Natural killer cell treated with Interleukin-12 subunit alpha and Interleukin-12 subunit beta and Interleukin-15 and Interleukin-18, amount 100 ng/mL, for 72 hours (primary cell): ENCODE results near the gene TMEM259. TPM values are rescaled to one million over a fixed set of nuclear protein-coding genes. Genes with fewer than 3 reads are reported as not detected.
"Not testable (repeated sequence)": the region's sequence is repeated elsewhere in the genome, so short reads cannot be mapped to it uniquely, and the experiment has no call there.

Experiments used
- ATAC-seq, 2 donors: fragments of 150-1000 bp; cut with Tn5 transposase in 1 of 2; sonication (Bioruptor Pico), chemical (Tn5 transposase) in 1 of 2; 2 replicates each; pipeline ENCODE4 v1.10.0; 2021
- DNase-seq: peaks from one replicate; pipeline ENCODE4 v3.0.0; 2022; ENCODE audit warnings: low spot score
- H3K27ac Mint-ChIP-seq, 2 donors: 1 replicate in 1 of 2; 2 replicates in 1 of 2; pipeline ENCODE4 v1.8.0; 2022; ENCODE audit warnings: mixed read lengths in 2 of 2, mild to moderate bottlenecking in 1 of 2, moderate library complexity in 1 of 2
- H3K27me3 Mint-ChIP-seq, 2 donors: 1 replicate in 1 of 2; 2 replicates in 1 of 2; pipeline ENCODE4 v1.8.0; 2022; ENCODE audit warnings: mixed read lengths in 2 of 2
- H3K36me3 Mint-ChIP-seq: one replicate; pipeline ENCODE4 v1.8.0; 2022; ENCODE audit warnings: mixed read lengths
- H3K4me1 Mint-ChIP-seq, 2 donors: 1 replicate in 1 of 2; 2 replicates in 1 of 2; pipeline ENCODE4 v1.8.0; 2022; ENCODE audit warnings: low read depth in 2 of 2, mixed read lengths in 2 of 2, mild to moderate bottlenecking in 1 of 2
- H3K4me3 Mint-ChIP-seq: one replicate; pipeline ENCODE4 v1.8.0; 2022; ENCODE audit warnings: mixed read lengths
- H3K9me3 Mint-ChIP-seq: 2 replicates; pipeline ENCODE4 v1.8.0; 2022; ENCODE audit warnings: mixed read lengths
- total RNA-seq, 2 donors: library from RNA; stranded (reverse); gene quantifications; one replicate each; pipeline ENCODE4 v1.2.3, GENCODE V29; 2022

Gene TMEM259
- total RNA-seq, 2 donors from 2014 or later: 150 to 267 TPM

- peak; percentile 99 for DNase-seq
- H3K27ac Mint-ChIP-seq: peak within 1 kb of the TSS; percentile 80 to 96
- H3K4me1 Mint-ChIP-seq: peaks cover 29 to 39% of the 10 kb centered on the region in 2 donors
- peak; percentile 97 to 98 for ATAC-seq
- H3K9me3 Mint-ChIP-seq: no peaks in the 10 kb centered on the region
- peak within 1 kb of the TSS; percentile 95 for H3K4me3 Mint-ChIP-seq
- no peaks in the 10 kb centered on the region for H3K27me3 Mint-ChIP-seq
- no peaks in the 10 kb centered on the region for H3K36me3 Mint-ChIP-seq
These were observed 18.9 kb upstream of the TMEM259 start, which contains the start of gene ABCA7 for GRCh38 chr19:1039646-1040475. ABCA7 (plus strand) TSS chr19:1040107; CDS start chr19:1041362, 1,255 bp downstream.

- DNase-seq: no peak
- no peak for ATAC-seq
- Mint-ChIP-seq H3K4me1 (peaks cover 29 to 39% of the 10 kb centered on the region in 2 donors), H3K27me3 (no peaks in the 10 kb centered on the region), H3K9me3 (no peaks in the 10 kb centered on the region), H3K27ac (peak overlapping the region; percentile 80 to 96), H3K36me3 (no peaks in the 10 kb centered on the region), H3K4me3 (peak overlapping the region; percentile 95)
These were observed 18.2 kb upstream of the TMEM259 start for GRCh38 chr19:1038978-1039645.

GRCh38 chr19:1037621-1038064 is 16.7 kb upstream of the TMEM259 start:
- DNase-seq: no peak
- no peaks in the 10 kb centered on the region for H3K27me3 Mint-ChIP-seq
- H3K36me3 Mint-ChIP-seq: no peaks in the 10 kb centered on the region
- H3K27ac Mint-ChIP-seq: peak overlapping the region; percentile 80 to 96
- no peaks in the 10 kb centered on the region for H3K9me3 Mint-ChIP-seq
- no peak for ATAC-seq
- H3K4me1 Mint-ChIP-seq: peaks cover 29 to 42% of the 10 kb centered on the region in 2 donors
- peak overlapping the region; percentile 81 for H3K4me3 Mint-ChIP-seq

GRCh38 chr19:1035998-1036621 is 15.2 kb upstream of the TMEM259 start:
- Mint-ChIP-seq H3K4me1 (peaks cover 29 to 42% of the 10 kb centered on the region in 2 donors), H3K9me3 (no peaks in the 10 kb centered on the region), H3K27ac (no peak overlapping the region), H3K27me3 (no peaks in the 10 kb centered on the region), H3K36me3 (no peaks in the 10 kb centered on the region), H3K4me3 (no peak overlapping the region)
- no peak for ATAC-seq
- no peak for DNase-seq

- no peak overlapping the region for H3K27ac Mint-ChIP-seq
- no peaks in the 10 kb centered on the region for H3K36me3 Mint-ChIP-seq
- DNase-seq (no peak), ATAC-seq (no peak)
- no peaks in the 10 kb centered on the region for H3K9me3 Mint-ChIP-seq
- no peaks in the 10 kb centered on the region for H3K27me3 Mint-ChIP-seq
- no peak overlapping the region for H3K4me3 Mint-ChIP-seq
- peaks cover 15 to 22% of the 10 kb centered on the region in 2 donors for H3K4me1 Mint-ChIP-seq
These were observed 11.4 kb upstream of the TMEM259 start for GRCh38 chr19:1032264-1032867.

GRCh38 chr19:1028062-1028926 is 7.4 kb upstream of the TMEM259 start:
- ATAC-seq (peak; percentile 40 to 59), DNase-seq (no peak)
- Mint-ChIP-seq H3K36me3 (no peaks in the 10 kb centered on the region), H3K4me3 (peak overlapping the region; percentile 88), H3K27me3 (no peaks in the 10 kb centered on the region), H3K27ac (peak overlapping the region; percentile 62 to 77), H3K9me3 (no peaks in the 10 kb centered on the region), H3K4me1 (peaks cover 19% of the 10 kb centered on the region in 2 donors)

GRCh38 chr19:1027650-1028061 is 6.7 kb upstream of the TMEM259 start:
- no peak for ATAC-seq
- Mint-ChIP-seq H3K27ac (peak overlapping the region; percentile 62 to 77), H3K4me1 (peaks cover 18 to 19% of the 10 kb centered on the region in 2 donors), H3K36me3 (no peaks in the 10 kb centered on the region), H3K4me3 (peak overlapping the region; percentile 88), H3K27me3 (no peaks in the 10 kb centered on the region), H3K9me3 (no peaks in the 10 kb centered on the region)
- DNase-seq: no peak

- Mint-ChIP-seq H3K36me3 (no peaks in the 10 kb centered on the region), H3K27me3 (no peaks in the 10 kb centered on the region), H3K4me1 (peaks cover 18 to 19% of the 10 kb centered on the region in 2 donors), H3K27ac (peak overlapping the region; percentile 62 to 77), H3K9me3 (no peaks in the 10 kb centered on the region), H3K4me3 (peak overlapping the region; percentile 88)
- ATAC-seq (peak in 1 of 2 donors; percentile 1), DNase-seq (no peak)
These were observed 6.1 kb upstream of the TMEM259 start for GRCh38 chr19:1026783-1027649.

- ATAC-seq (peak; percentile 80 to 83), DNase-seq (peak; percentile 80)
- Mint-ChIP-seq H3K9me3 (no peaks in the 10 kb centered on the region), H3K36me3 (no peaks in the 10 kb centered on the region), H3K27ac (peak within 1 kb of the TSS; percentile 62 to 77), H3K4me3 (peak within 1 kb of the TSS; percentile 88), H3K27me3 (no peaks in the 10 kb centered on the region), H3K4me1 (peaks cover 25 to 27% of the 10 kb centered on the region in 2 donors)
These were observed 5.2 kb upstream of the TMEM259 start, which contains the start of gene CNN2 for GRCh38 chr19:1025960-1026782. CNN2 (plus strand) TSS chr19:1026608; CDS start chr19:1026662, 54 bp downstream.

GRCh38 chr19:1025080-1025479 is 4.2 kb upstream of the TMEM259 start:
- DNase-seq, H3K9me3 Mint-ChIP-seq, H3K36me3 Mint-ChIP-seq, H3K27me3 Mint-ChIP-seq, ATAC-seq, H3K27ac Mint-ChIP-seq: not testable (repeated sequence)
- Mint-ChIP-seq H3K4me1 (peaks cover 22 to 23% of the 10 kb centered on the region in 2 donors), H3K4me3 (peak overlapping the region; percentile 34)

- not testable (repeated sequence) for DNase-seq, H3K27ac Mint-ChIP-seq
These were observed 2.9 kb upstream of the TMEM259 start for GRCh38 chr19:1023883-1024188.

More at GRCh38 chr19:1023883-1024188, 2.9 kb upstream of the TMEM259 start:
- H3K9me3 Mint-ChIP-seq, ATAC-seq, H3K27me3 Mint-ChIP-seq, H3K36me3 Mint-ChIP-seq, H3K4me3 Mint-ChIP-seq: not testable (repeated sequence)
- H3K4me1 Mint-ChIP-seq: peaks cover 17 to 20% of the 10 kb centered on the region in 2 donors
